Neural progenitor cell (in vitro differentiated cells): ENCODE results near the gene TRAPPC5. TPM values are rescaled to one million over a fixed set of nuclear protein-coding genes. Genes with fewer than 3 reads are reported as not detected.
"Not testable (repeated sequence)": the region's sequence is repeated elsewhere in the genome, so short reads cannot be mapped to it uniquely, and the experiment has no call there.

Experiments
- DNase-seq: peaks from one replicate; pipeline ENCODE4 v3.0.0-alpha.2; 2016; ENCODE audit warnings: low spot score
- H2AFZ ChIP-seq: fragments of 200-600 bp; sonication (generic); replicated peaks from 2 replicates; pipeline ENCODE4 v1.6.1; 2016; ENCODE audit warnings: antibody characterized with exemption
- H3F3A ChIP-seq: fragments of 200-600 bp; sonication (generic); 2 replicates; pipeline ENCODE4 v1.6.1; 2016; ENCODE audit warnings: antibody characterized with exemption, low read depth
- H3K27ac ChIP-seq: fragments of 200-600 bp; sonication (generic); 2 replicates; pipeline ENCODE4 v1.5.1; 2016; ENCODE audit warnings: mild to moderate bottlenecking
- H3K27me3 ChIP-seq: fragments of 200-600 bp; sonication (generic); 2 replicates; pipeline ENCODE4 v1.6.1; 2016; ENCODE audit warnings: mild to moderate bottlenecking, moderate library complexity
- H3K36me3 ChIP-seq: fragments of 200-600 bp; sonication (generic); 2 replicates; pipeline ENCODE4 v1.5.1; 2016
- H3K4me1 ChIP-seq: fragments of 200-600 bp; sonication (generic); 2 replicates; pipeline ENCODE4 v1.6.1; 2016; ENCODE audit warnings: mixed run types
- H3K4me2 ChIP-seq: fragments of 200-600 bp; sonication (generic); 2 replicates; pipeline ENCODE4 v1.6.1; 2016
- H3K4me3 ChIP-seq: fragments of 200-600 bp; sonication (generic); 2 replicates; pipeline ENCODE4 v1.5.1; 2016
- H3K79me2 ChIP-seq: fragments of 200-600 bp; sonication (generic); 2 replicates; pipeline ENCODE4 v1.6.1; 2016; ENCODE audit warnings: low read depth
- H3K9ac ChIP-seq: fragments of 200-600 bp; sonication (generic); 2 replicates; pipeline ENCODE4 v1.6.1; 2016
- H3K9me3 ChIP-seq: fragments of 200-600 bp; sonication (generic); 2 replicates; pipeline ENCODE4 v1.5.1; 2016; ENCODE audit warnings: low read depth
- H4K20me1 ChIP-seq: fragments of 200-600 bp; sonication (generic); 2 replicates; pipeline ENCODE4 v1.6.1; 2016; ENCODE audit warnings: low read depth
- H3K27ac Mint-ChIP-seq: 3 replicates; pipeline ENCODE4 v1.8.0; 2021; ENCODE audit warnings: mixed read lengths
- H3K27me3 Mint-ChIP-seq: 2 replicates; pipeline ENCODE4 v1.8.0; 2022; ENCODE audit warnings: low read depth, mild to moderate bottlenecking, inconsistent platforms, moderate library complexity, mixed read lengths; ENCODE audit not compliant: insufficient read depth
- H3K36me3 Mint-ChIP-seq: 3 replicates; pipeline ENCODE4 v1.8.0; 2021; ENCODE audit warnings: mixed read lengths
- H3K4me1 Mint-ChIP-seq: 3 replicates; pipeline ENCODE4 v1.8.0; 2021; ENCODE audit warnings: mixed read lengths
- H3K4me3 Mint-ChIP-seq: 3 replicates; pipeline ENCODE4 v1.8.0; 2021; ENCODE audit warnings: mild to moderate bottlenecking, moderate library complexity, mixed read lengths
- H3K9me3 Mint-ChIP-seq: 3 replicates; pipeline ENCODE4 v1.8.0; 2020; ENCODE audit warnings: mixed read lengths
- CTCF ChIP-seq: fragments of 200-600 bp; sonication (generic); IDR thresholded peaks from 2 replicates; pipeline ENCODE4 v1.5.1; 2017; ENCODE audit warnings: antibody characterized with exemption, mild to moderate bottlenecking
- EZH2 ChIP-seq: fragments of 200-600 bp; sonication (generic); IDR thresholded peaks from 2 replicates; pipeline ENCODE4 v1.6.1; 2017; ENCODE audit warnings: antibody characterized with exemption, mild to moderate bottlenecking, moderate library complexity
- EZH2phosphoT487 ChIP-seq: fragments of 200-600 bp; sonication (generic); IDR thresholded peaks from 2 replicates; pipeline ENCODE4 v1.6.1; 2017; ENCODE audit warnings: antibody characterized with exemption
- total RNA-seq: library from RNA; depleted of rRNA; stranded (reverse); fragments of >200 nt; gene quantifications from 2 replicates; pipeline ENCODE4 v1.2.3, GENCODE V29; 2015; ENCODE audit warnings: low replicate concordance

TRAPPC5 gene
- total RNA-seq, 1 donor from 2014 or later = 24.4 TPM

- Histone ChIP-seq H4K20me1 (no peaks in the 10 kb centered on the region), H3K27me3 (no peaks in the 10 kb centered on the region), H3K9ac (no peak overlapping the region), H3K36me3 (no peaks in the 10 kb centered on the region), H3K79me2 (no peaks in the 10 kb centered on the region), H3K4me1 (no peaks in the 10 kb centered on the region), H3K27ac (no peak overlapping the region), H3K4me3 (no peak overlapping the region), H3F3A (peaks cover 11% of the 10 kb centered on the region), H3K9me3 (no peaks in the 10 kb centered on the region), H2AFZ (no peak overlapping the region), H3K4me2 (no peak overlapping the region)
- no peak overlapping the region for H3K4me3 Mint-ChIP-seq
- no peak overlapping the region for H3K27ac Mint-ChIP-seq
- peaks cover 2% of the 10 kb centered on the region for H3K9me3 Mint-ChIP-seq
- no peak for DNase-seq
- no peaks in the 10 kb centered on the region for H3K4me1 Mint-ChIP-seq
- H3K27me3 Mint-ChIP-seq = peaks cover 7% of the 10 kb centered on the region
- no peak for TF ChIP-seq EZH2
- TF ChIP-seq CTCF = no peak
- no peak for TF ChIP-seq EZH2phosphoT487
- H3K36me3 Mint-ChIP-seq = no peaks in the 10 kb centered on the region
Observed at GRCh38 chr19:7642295-7643030, 38.2 kb upstream of the TRAPPC5 start.

GRCh38 chr19:7643031-7643415 lies 37.6 kb upstream of the TRAPPC5 start:
- Histone ChIP-seq H3K9ac (no peak overlapping the region), H3K4me2 (no peak overlapping the region), H3K4me1 (no peaks in the 10 kb centered on the region), H3K9me3 (no peaks in the 10 kb centered on the region), H3K27ac (no peak overlapping the region), H2AFZ (no peak overlapping the region), H3F3A (peaks cover 11% of the 10 kb centered on the region), H4K20me1 (no peaks in the 10 kb centered on the region), H3K79me2 (no peaks in the 10 kb centered on the region), H3K4me3 (no peak overlapping the region), H3K36me3 (no peaks in the 10 kb centered on the region), H3K27me3 (no peaks in the 10 kb centered on the region)
- Mint-ChIP-seq H3K27ac (no peak overlapping the region), H3K9me3 (peaks cover 2% of the 10 kb centered on the region), H3K4me3 (no peak overlapping the region), H3K36me3 (no peaks in the 10 kb centered on the region), H3K4me1 (no peaks in the 10 kb centered on the region), H3K27me3 (peaks cover 7% of the 10 kb centered on the region)
- TF ChIP-seq EZH2phosphoT487 (no peak), EZH2 (no peak), CTCF (no peak)
- DNase-seq = no peak

GRCh38 chr19:7643629-7644549 lies 36.7 kb upstream of the TRAPPC5 start:
- H3K79me2 ChIP-seq, H3K9me3 Mint-ChIP-seq, H4K20me1 ChIP-seq, H3K27ac Mint-ChIP-seq, DNase-seq, H3K9me3 ChIP-seq, H3K4me3 Mint-ChIP-seq, H3K4me1 Mint-ChIP-seq, H3K27me3 ChIP-seq, H3K36me3 ChIP-seq, H3K4me2 ChIP-seq, H3K4me3 ChIP-seq, H2AFZ ChIP-seq, H3K27me3 Mint-ChIP-seq, H3K4me1 ChIP-seq, H3K9ac ChIP-seq, H3K36me3 Mint-ChIP-seq, H3K27ac ChIP-seq: not testable (repeated sequence)
- peaks cover 11% of the 10 kb centered on the region for H3F3A ChIP-seq

- Mint-ChIP-seq H3K9me3 (peaks cover 2% of the 10 kb centered on the region), H3K4me3 (no peak overlapping the region), H3K27ac (no peak overlapping the region), H3K27me3 (peaks cover 5% of the 10 kb centered on the region), H3K4me1 (no peaks in the 10 kb centered on the region), H3K36me3 (no peaks in the 10 kb centered on the region)
- H3K36me3 ChIP-seq = no peaks in the 10 kb centered on the region
- H3K9me3 ChIP-seq = no peaks in the 10 kb centered on the region
- no peak for DNase-seq
- no peak overlapping the region for H3K9ac ChIP-seq
- H3K79me2 ChIP-seq = no peaks in the 10 kb centered on the region
- H3K4me2 ChIP-seq = no peak overlapping the region
- H3F3A ChIP-seq = peaks cover 9% of the 10 kb centered on the region
- no peak overlapping the region for H2AFZ ChIP-seq
- TF ChIP-seq CTCF (no peak), EZH2phosphoT487 (no peak)
- H3K27me3 ChIP-seq = no peaks in the 10 kb centered on the region
- H3K27ac ChIP-seq = no peak overlapping the region
- H3K4me3 ChIP-seq = no peak overlapping the region
- H4K20me1 ChIP-seq = no peaks in the 10 kb centered on the region
- H3K4me1 ChIP-seq = no peaks in the 10 kb centered on the region
Observed at GRCh38 chr19:7644550-7644877, 36.1 kb upstream of the TRAPPC5 start.
